BE2C (cell line): ENCODE results near the gene CHCHD3.

Source experiments
- DNase-seq: peaks from one replicate; pipeline ENCODE4 v3.0.0-alpha.2; 2020
- H3K27me3 ChIP-seq: fragments of 250-450 bp; sonication (Bioruptor Pico); 2 replicates; pipeline ENCODE4 v1.5.1; 2020; ENCODE audit warnings: mild to moderate bottlenecking
- H3K36me3 ChIP-seq: fragments of 250-450 bp; sonication (Bioruptor Pico); 2 replicates; pipeline ENCODE4 v1.5.1; 2020; ENCODE audit warnings: mild to moderate bottlenecking
- H3K4me1 ChIP-seq: fragments of 250-450 bp; sonication (Bioruptor Pico); 2 replicates; pipeline ENCODE4 v1.5.1; 2020
- H3K4me3 ChIP-seq: 2 replicates; pipeline ENCODE4 v1.5.1; 2011; ENCODE audit warnings: low read depth, low read length
- H3K9me3 ChIP-seq: fragments of 250-450 bp; sonication (Bioruptor Pico); 2 replicates; pipeline ENCODE4 v1.5.1; 2020
- TF ChIP-seq, protein P1 (sequence below): IDR thresholded peaks from 2 replicates; pipeline ENCODE4 v1.5.1; 2012; ENCODE audit warnings: mild to moderate bottlenecking, low read depth, low read length

Gene CHCHD3

DNA sequence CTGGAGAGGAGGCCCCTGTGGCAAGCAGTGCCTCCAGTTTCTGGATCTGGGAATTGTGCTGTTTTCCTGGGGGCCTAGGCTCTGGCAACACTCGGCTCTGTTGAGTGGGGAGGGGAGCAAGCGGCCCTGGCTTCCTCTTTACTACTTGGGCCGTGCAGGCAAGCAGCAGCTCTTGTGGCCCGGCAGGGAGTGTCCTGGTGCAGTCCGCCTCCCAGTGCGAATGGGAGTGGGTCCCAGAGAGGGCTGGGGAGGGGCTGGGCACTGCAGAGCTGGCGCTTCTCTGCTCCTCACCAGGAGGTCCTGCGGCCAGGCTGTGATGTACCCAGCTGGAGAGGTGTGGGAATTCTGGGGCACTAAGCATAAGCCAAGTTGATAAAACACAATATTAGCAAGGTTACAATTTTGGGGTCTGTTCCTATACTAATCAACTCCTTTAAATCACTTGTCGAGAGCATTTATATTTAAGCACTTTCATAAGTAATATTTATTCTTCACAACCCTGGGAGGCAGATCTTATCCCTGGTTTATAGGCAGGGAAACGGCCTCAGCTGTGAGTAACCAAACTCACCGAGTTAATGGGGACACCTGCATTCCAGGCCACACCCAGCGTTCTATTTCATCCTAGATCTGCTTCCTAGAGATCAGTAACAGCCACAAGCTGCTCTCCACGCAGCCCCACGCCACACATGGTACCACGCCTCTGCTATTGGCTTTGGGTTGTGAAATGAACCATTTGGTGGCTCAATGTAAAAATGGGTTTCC is 322.2 kb downstream of the CHCHD3 start:
- H3K4me1 ChIP-seq: peaks cover 6% of the 10 kb centered on the region
- H3K27me3 ChIP-seq: no peaks in the 10 kb centered on the region
- no peaks in the 10 kb centered on the region for H3K36me3 ChIP-seq
- TF ChIP-seq, protein P1, sequence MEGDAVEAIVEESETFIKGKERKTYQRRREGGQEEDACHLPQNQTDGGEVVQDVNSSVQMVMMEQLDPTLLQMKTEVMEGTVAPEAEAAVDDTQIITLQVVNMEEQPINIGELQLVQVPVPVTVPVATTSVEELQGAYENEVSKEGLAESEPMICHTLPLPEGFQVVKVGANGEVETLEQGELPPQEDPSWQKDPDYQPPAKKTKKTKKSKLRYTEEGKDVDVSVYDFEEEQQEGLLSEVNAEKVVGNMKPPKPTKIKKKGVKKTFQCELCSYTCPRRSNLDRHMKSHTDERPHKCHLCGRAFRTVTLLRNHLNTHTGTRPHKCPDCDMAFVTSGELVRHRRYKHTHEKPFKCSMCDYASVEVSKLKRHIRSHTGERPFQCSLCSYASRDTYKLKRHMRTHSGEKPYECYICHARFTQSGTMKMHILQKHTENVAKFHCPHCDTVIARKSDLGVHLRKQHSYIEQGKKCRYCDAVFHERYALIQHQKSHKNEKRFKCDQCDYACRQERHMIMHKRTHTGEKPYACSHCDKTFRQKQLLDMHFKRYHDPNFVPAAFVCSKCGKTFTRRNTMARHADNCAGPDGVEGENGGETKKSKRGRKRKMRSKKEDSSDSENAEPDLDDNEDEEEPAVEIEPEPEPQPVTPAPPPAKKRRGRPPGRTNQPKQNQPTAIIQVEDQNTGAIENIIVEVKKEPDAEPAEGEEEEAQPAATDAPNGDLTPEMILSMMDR: no peak
- no peak for DNase-seq
- H3K4me3 ChIP-seq: no peak overlapping the region
- H3K9me3 ChIP-seq: no peaks in the 10 kb centered on the region

DNA sequence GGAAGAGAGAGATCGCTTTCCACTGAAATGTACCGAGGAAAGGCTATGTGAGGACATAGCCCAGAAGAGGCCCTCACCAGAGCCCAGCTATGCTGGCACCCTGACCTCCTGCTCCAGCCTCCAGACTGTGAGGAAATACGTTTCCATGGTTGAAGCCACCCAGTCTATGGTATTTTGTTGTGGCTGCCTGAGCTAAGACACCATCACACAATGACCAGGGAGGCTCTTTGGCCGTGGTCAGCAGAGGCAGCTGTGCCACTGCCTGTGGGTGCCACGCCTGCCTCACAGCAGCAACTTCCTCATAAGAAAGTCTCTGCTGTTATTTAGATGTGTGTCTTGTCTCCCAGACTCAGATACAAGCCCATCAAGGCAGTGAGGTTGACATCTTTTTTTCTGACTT is 322.9 kb downstream of the CHCHD3 start:
- DNase-seq: no peak
- TF ChIP-seq, protein P1: no peak
- H3K27me3 ChIP-seq: no peaks in the 10 kb centered on the region

DNA sequence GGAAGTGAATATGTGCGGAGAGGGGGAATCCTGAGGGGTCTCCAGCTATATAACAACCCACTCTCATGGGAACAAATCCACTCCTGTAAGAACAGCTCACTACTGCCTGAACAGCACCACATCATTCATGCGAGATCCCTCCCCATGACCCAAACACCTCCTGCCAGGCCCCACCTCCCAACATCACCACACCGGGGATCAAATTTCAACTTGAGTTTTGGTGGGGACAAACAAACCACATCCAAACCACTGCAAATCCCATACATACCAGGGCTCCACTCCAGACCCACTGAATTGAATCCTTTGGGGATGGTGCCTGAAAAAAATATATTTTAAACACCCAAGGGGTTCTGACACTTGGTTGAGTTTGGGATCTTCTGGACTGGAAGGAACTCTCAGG is 324.1 kb downstream of the CHCHD3 start:
- DNase-seq: no peak
- no peaks in the 10 kb centered on the region for H3K36me3 ChIP-seq
- no peaks in the 10 kb centered on the region for H3K9me3 ChIP-seq
- H3K4me1 ChIP-seq: peaks cover 6% of the 10 kb centered on the region
- TF ChIP-seq, protein P1: no peak
- H3K4me3 ChIP-seq: no peak overlapping the region
- H3K27me3 ChIP-seq: no peaks in the 10 kb centered on the region

More for the DNA sequence above, 322.9 kb downstream of the CHCHD3 start:
- no peaks in the 10 kb centered on the region for H3K36me3 ChIP-seq
- no peak overlapping the region for H3K4me3 ChIP-seq
- H3K4me1 ChIP-seq: peaks cover 6% of the 10 kb centered on the region
- no peaks in the 10 kb centered on the region for H3K9me3 ChIP-seq

DNA sequence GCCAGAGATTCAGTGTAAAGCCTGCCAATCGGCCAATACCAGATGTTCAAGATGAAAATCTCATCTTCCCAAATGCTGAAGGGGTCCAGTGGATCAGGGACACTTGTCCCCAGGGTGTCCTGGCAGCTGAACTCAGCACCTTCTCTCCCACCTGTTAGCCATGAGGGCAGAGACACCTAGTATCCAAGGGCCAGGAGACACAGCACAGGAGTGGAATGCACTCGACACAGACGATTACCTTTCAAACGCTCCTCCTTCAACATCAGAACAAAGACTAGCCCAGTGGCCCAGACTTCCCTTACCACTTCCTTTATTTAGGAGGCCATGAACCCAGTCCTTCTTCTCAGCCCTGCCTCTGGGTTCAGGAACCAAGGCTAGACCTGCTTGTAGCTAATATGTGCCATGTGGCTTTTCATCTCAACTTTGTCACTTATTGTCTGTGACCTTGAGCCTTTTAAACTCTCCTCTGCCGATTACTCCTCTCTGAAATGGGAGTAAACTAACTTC is 325.4 kb downstream of the CHCHD3 start:
- no peak overlapping the region for H3K4me3 ChIP-seq
- H3K27me3 ChIP-seq: no peaks in the 10 kb centered on the region
- DNase-seq: no peak
- H3K4me1 ChIP-seq: peaks cover 6% of the 10 kb centered on the region
- no peaks in the 10 kb centered on the region for H3K36me3 ChIP-seq
- TF ChIP-seq, protein P1: no peak
- H3K9me3 ChIP-seq: no peaks in the 10 kb centered on the region

DNA sequence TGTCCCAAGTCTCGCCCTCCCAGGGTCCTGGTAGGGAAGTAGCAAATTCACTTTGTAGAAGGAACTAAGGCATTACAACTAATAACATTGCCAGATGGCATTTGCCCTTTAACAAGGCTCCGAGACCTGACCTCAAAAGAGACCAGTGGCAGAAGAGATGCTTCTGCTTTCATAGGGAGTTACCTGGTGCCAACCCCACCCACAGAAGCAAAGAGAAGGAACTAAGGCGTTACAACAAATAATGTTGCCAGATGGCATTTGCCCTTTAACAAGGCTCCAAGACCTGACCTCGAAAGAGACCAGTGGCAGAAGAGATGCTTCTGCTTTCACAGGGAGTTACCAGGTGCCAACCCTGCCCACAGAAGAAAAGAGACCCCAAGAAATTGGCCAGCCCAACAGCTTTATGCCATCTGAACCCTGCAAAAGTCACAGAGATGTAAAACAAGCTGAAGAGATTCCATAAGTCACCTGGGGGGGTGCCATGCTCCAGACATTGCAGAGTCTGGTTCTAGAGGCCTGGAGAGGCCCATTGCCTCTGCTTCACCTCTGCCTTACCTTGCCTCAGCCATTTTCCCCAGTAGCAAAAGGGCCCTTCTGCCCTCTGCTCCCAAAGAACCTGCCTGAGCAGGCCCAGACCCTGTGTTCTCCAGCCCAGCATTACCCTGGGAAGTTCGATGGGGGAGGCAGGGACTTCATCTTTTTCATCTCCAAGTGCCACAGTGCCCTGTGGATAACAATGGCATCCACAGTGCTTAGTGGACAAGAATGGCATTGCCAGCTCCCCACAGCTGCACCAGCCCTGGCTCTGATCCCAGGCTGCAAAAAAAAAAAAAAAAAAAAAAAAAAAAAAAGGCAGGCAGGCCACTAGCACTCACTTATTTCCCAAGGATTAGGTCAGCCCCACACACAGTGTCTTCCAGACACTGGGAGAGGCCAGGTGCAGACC is 326.1 kb downstream of the CHCHD3 start:
- H3K36me3 ChIP-seq: no peaks in the 10 kb centered on the region
- H3K9me3 ChIP-seq: no peaks in the 10 kb centered on the region
- no peak for DNase-seq
- H3K27me3 ChIP-seq: no peaks in the 10 kb centered on the region
- TF ChIP-seq, protein P1: no peak; the same call in 1 of the 2 replicates
- no peak overlapping the region for H3K4me3 ChIP-seq
- peaks cover 6% of the 10 kb centered on the region for H3K4me1 ChIP-seq
